ENCODE data around the gene ZNF688. TPM values are rescaled to one million over a fixed set of nuclear protein-coding genes. Genes with fewer than 3 reads are reported as not detected.

Gene ZNF688
- total and polyA plus RNA-seq, 2 of the 13 experiments (the other 11 are each of a cell fraction or from before 2014, with no cell fraction given), result 2.4 to 5.4 TPM

- TF ChIP-seq PLSCR1 (CRISPR knock-in tag; IDR thresholded peaks at IDR 0.05; ENCODE audit: borderline replicate concordance) (no peak), E2F1 (CRISPR knock-in tag; IDR thresholded peaks at IDR 0.05) (peak; percentile 87), ZNF468 (CRISPR knock-in tag; IDR thresholded peaks at IDR 0.05) (0 out of 2 replicates have a peak, but pooled peaks have one; percentile 51), GPBP1L1 (CRISPR knock-in tag; IDR thresholded peaks at IDR 0.05) (no peak), IRF1 (CRISPR knock-in tag; IDR thresholded peaks at IDR 0.05; ENCODE audit: low read depth) (0 out of 2 replicates have a peak, but pooled peaks have one; percentile 4), ATF7 (IDR thresholded peaks at IDR 0.05) (no peak), ATF7 (CRISPR knock-in tag; IDR thresholded peaks at IDR 0.05) (peak; percentile 8; the same call in 1 of the 2 replicates), ZBTB40 (IDR thresholded peaks at IDR 0.05) (no peak), ZBTB40 (CRISPR knock-in tag; IDR thresholded peaks at IDR 0.05) (peak; percentile 76; the same call in 1 of the 2 replicates), KDM5A (IDR thresholded peaks at IDR 0.05; ENCODE audit: borderline replicate concordance, low read length) (peak; percentile 86), KMT2B (CRISPR knock-in tag; IDR thresholded peaks at IDR 0.05) (peak; percentile 63), BRCA1 (CRISPR knock-in tag; IDR thresholded peaks at IDR 0.05) (no peak), ZSCAN30 (CRISPR knock-in tag; IDR thresholded peaks at IDR 0.05) (no peak)
These were observed at the start of gene ZNF688 (continued) for GRCh38 chr16:30571445-30572322.

Measured in HepG2 (cell line).